T-helper 17 cell (primary cell): Measurements from ENCODE around the gene MKNK1. TPM values are rescaled to one million over a fixed set of nuclear protein-coding genes. Genes with fewer than 3 reads are reported as not detected.

Experiments used
- ATAC-seq: fragments of 150-1000 bp; cut with Tn5 transposase; 2 replicates; pipeline ENCODE4 v1.10.0; 2021; ENCODE audit warnings: mild to moderate bottlenecking, moderate library complexity
- DNase-seq, 3 donors: peaks; one replicate each; pipeline versions ENCODE4 v3.0.0 to v3.0.0-alpha.2; 2020 to 2021
- H3K9me3 ChIP-seq: one replicate; pipeline ENCODE4 v1.7.0; 2013; ENCODE audit warnings: low read length, mild to moderate bottlenecking; ENCODE audit not compliant: control insufficient read depth, poor library complexity, severe bottlenecking
- H3K27ac Mint-ChIP-seq: one replicate; pipeline ENCODE4 v1.8.0; 2022; ENCODE audit warnings: mild to moderate bottlenecking, moderate library complexity, mixed read lengths
- H3K27me3 Mint-ChIP-seq: one replicate; pipeline ENCODE4 v1.8.0; 2022; ENCODE audit warnings: mixed read lengths
- H3K36me3 Mint-ChIP-seq: one replicate; pipeline ENCODE4 v1.8.0; 2022; ENCODE audit warnings: low read depth, mixed read lengths
- H3K4me1 Mint-ChIP-seq: one replicate; pipeline ENCODE4 v1.8.0; 2022; ENCODE audit warnings: mild to moderate bottlenecking, mixed read lengths
- H3K4me3 Mint-ChIP-seq: one replicate; pipeline ENCODE4 v1.8.0; 2022; ENCODE audit warnings: mild to moderate bottlenecking, moderate library complexity, mixed read lengths
- total RNA-seq, 4 donors: library from RNA in 2 of 4; stranded (reverse) in 2 of 4; gene quantifications; one replicate each; pipeline ENCODE4 v1.2.3 and lab custom pipeline; 2022 to 2026

The MKNK1 gene
- total RNA-seq, 2 donors from 2014 or later, result 48.5 to 73.2 TPM

- H3K9me3 ChIP-seq, result no peaks in the 10 kb centered on the region
- H3K27me3 Mint-ChIP-seq, result peaks cover 47% of the 10 kb centered on the region
- H3K36me3 Mint-ChIP-seq, result peaks cover 6% of the 10 kb centered on the region
- H3K4me3 Mint-ChIP-seq, result no peak overlapping the region
- peaks cover 26% of the 10 kb centered on the region for H3K4me1 Mint-ChIP-seq
- ATAC-seq, result no peak
- no peak for DNase-seq
- peak overlapping the region; percentile 74 for H3K27ac Mint-ChIP-seq
Observed at GRCh38 chr1:46547481-46548383, 56.3 kb downstream of the MKNK1 start.

GRCh38 chr1:46546210-46546609 is 57.9 kb downstream of the MKNK1 start:
- Mint-ChIP-seq H3K27me3 (peaks cover 62% of the 10 kb centered on the region), H3K27ac (peak overlapping the region; percentile 66), H3K36me3 (peaks cover 10% of the 10 kb centered on the region), H3K4me3 (no peak overlapping the region), H3K4me1 (peaks cover 25% of the 10 kb centered on the region)
- no peak for DNase-seq
- ATAC-seq, result no peak
- no peaks in the 10 kb centered on the region for H3K9me3 ChIP-seq

GRCh38 chr1:46545784-46546183 is 58.3 kb downstream of the MKNK1 start:
- DNase-seq, result no peak
- H3K27me3 Mint-ChIP-seq, result peaks cover 65% of the 10 kb centered on the region

GRCh38 chr1:46544561-46545240 is 59.4 kb downstream of the MKNK1 start:
- ATAC-seq, result no peak
- peaks cover 71% of the 10 kb centered on the region for H3K27me3 Mint-ChIP-seq
- DNase-seq, result no peak

More at GRCh38 chr1:46545784-46546183, 58.3 kb downstream of the MKNK1 start:
- H3K9me3 ChIP-seq, result no peaks in the 10 kb centered on the region
- Mint-ChIP-seq H3K27ac (no peak overlapping the region), H3K36me3 (peaks cover 10% of the 10 kb centered on the region), H3K4me1 (peaks cover 26% of the 10 kb centered on the region), H3K4me3 (no peak overlapping the region)
- no peak for ATAC-seq

GRCh38 chr1:46543761-46544560 is 60.1 kb downstream of the MKNK1 start:
- Mint-ChIP-seq H3K36me3 (peaks cover 10% of the 10 kb centered on the region), H3K4me1 (peaks cover 16% of the 10 kb centered on the region), H3K27me3 (peaks cover 71% of the 10 kb centered on the region), H3K4me3 (no peak overlapping the region), H3K27ac (no peak overlapping the region)
- no peak for ATAC-seq
- no peak for DNase-seq
- no peaks in the 10 kb centered on the region for H3K9me3 ChIP-seq

More at GRCh38 chr1:46544561-46545240, 59.4 kb downstream of the MKNK1 start:
- H3K9me3 ChIP-seq, result no peaks in the 10 kb centered on the region
- Mint-ChIP-seq H3K4me1 (peaks cover 22% of the 10 kb centered on the region), H3K4me3 (peak overlapping the region; percentile 36), H3K27ac (no peak overlapping the region), H3K36me3 (peaks cover 10% of the 10 kb centered on the region)

- Mint-ChIP-seq H3K4me3 (no peak overlapping the region), H3K36me3 (peaks cover 10% of the 10 kb centered on the region), H3K27ac (peak overlapping the region; percentile 61), H3K4me1 (peaks cover 16% of the 10 kb centered on the region), H3K27me3 (peaks cover 71% of the 10 kb centered on the region)
- H3K9me3 ChIP-seq, result no peaks in the 10 kb centered on the region
- ATAC-seq, result no peak
- no peak for DNase-seq
Observed at GRCh38 chr1:46543382-46543760, 60.7 kb downstream of the MKNK1 start.

GRCh38 chr1:46539972-46540371 is 64.1 kb downstream of the MKNK1 start:
- Mint-ChIP-seq H3K4me3 (no peak overlapping the region), H3K36me3 (peaks cover 7% of the 10 kb centered on the region), H3K4me1 (peaks cover 12% of the 10 kb centered on the region), H3K27me3 (peaks cover 44% of the 10 kb centered on the region), H3K27ac (peak overlapping the region; percentile 21)
- no peaks in the 10 kb centered on the region for H3K9me3 ChIP-seq
- DNase-seq (no peak), ATAC-seq (no peak)

GRCh38 chr1:46538147-46538546 is 65.9 kb downstream of the MKNK1 start:
- Mint-ChIP-seq H3K27me3 (peaks cover 28% of the 10 kb centered on the region), H3K4me1 (peaks cover 11% of the 10 kb centered on the region), H3K4me3 (no peak overlapping the region), H3K27ac (no peak overlapping the region), H3K36me3 (peaks cover 5% of the 10 kb centered on the region)
- ATAC-seq, result no peak
- H3K9me3 ChIP-seq, result no peaks in the 10 kb centered on the region
- no peak for DNase-seq

GRCh38 chr1:46537651-46538050 is 66.4 kb downstream of the MKNK1 start:
- no peak for DNase-seq
- H3K9me3 ChIP-seq, result no peaks in the 10 kb centered on the region
- no peak for ATAC-seq
- H3K4me3 Mint-ChIP-seq, result no peak overlapping the region
- H3K36me3 Mint-ChIP-seq, result peaks cover 3% of the 10 kb centered on the region
- H3K27me3 Mint-ChIP-seq, result peaks cover 23% of the 10 kb centered on the region
- no peak overlapping the region for H3K27ac Mint-ChIP-seq
- H3K4me1 Mint-ChIP-seq, result peaks cover 9% of the 10 kb centered on the region

GRCh38 chr1:46536527-46536926 is 67.5 kb downstream of the MKNK1 start:
- DNase-seq (no peak), ATAC-seq (no peak)
- Mint-ChIP-seq H3K27me3 (peaks cover 12% of the 10 kb centered on the region), H3K27ac (peak overlapping the region; percentile 32), H3K4me1 (peaks cover 9% of the 10 kb centered on the region), H3K36me3 (peaks cover 2% of the 10 kb centered on the region), H3K4me3 (no peak overlapping the region)
- no peaks in the 10 kb centered on the region for H3K9me3 ChIP-seq

GRCh38 chr1:46535063-46535462 is 69.0 kb downstream of the MKNK1 start:
- peaks cover 2% of the 10 kb centered on the region for H3K27me3 Mint-ChIP-seq
- ATAC-seq (no peak), DNase-seq (no peak)
- no peaks in the 10 kb centered on the region for H3K9me3 ChIP-seq
- H3K27ac Mint-ChIP-seq, result peak overlapping the region; percentile 78
- H3K4me1 Mint-ChIP-seq, result peaks cover 6% of the 10 kb centered on the region
- H3K36me3 Mint-ChIP-seq, result no peaks in the 10 kb centered on the region
- H3K4me3 Mint-ChIP-seq, result no peak overlapping the region

GRCh38 chr1:46533179-46533864 is 70.7 kb downstream of the MKNK1 start:
- peak; percentile 82 for ATAC-seq
- peaks cover 5% of the 10 kb centered on the region for H3K36me3 Mint-ChIP-seq
- no peaks in the 10 kb centered on the region for H3K9me3 ChIP-seq
- H3K4me3 Mint-ChIP-seq, result peak overlapping the region; percentile 93
- peaks cover 17% of the 10 kb centered on the region for H3K4me1 Mint-ChIP-seq
- peak overlapping the region; percentile 78 for H3K27ac Mint-ChIP-seq
- H3K27me3 Mint-ChIP-seq, result peaks cover 12% of the 10 kb centered on the region
- DNase-seq, result peak; percentile 29 to 44 (median 32)
